ENCODE measurements around the gene MRPL39. TPM values are rescaled to one million over a fixed set of nuclear protein-coding genes. Genes with fewer than 3 reads are reported as not detected.
A peak's percentile ranks its signal among the peaks of the same experiment; 100 is the strongest.
"Not testable (repeated sequence)": the region's sequence is repeated elsewhere in the genome, so short reads cannot be mapped to it uniquely, and the experiment has no call there.

The MRPL39 gene
- total RNA-seq, 2 experiments from 2014 or later, result 71.7 to 73.6 TPM

DNA sequence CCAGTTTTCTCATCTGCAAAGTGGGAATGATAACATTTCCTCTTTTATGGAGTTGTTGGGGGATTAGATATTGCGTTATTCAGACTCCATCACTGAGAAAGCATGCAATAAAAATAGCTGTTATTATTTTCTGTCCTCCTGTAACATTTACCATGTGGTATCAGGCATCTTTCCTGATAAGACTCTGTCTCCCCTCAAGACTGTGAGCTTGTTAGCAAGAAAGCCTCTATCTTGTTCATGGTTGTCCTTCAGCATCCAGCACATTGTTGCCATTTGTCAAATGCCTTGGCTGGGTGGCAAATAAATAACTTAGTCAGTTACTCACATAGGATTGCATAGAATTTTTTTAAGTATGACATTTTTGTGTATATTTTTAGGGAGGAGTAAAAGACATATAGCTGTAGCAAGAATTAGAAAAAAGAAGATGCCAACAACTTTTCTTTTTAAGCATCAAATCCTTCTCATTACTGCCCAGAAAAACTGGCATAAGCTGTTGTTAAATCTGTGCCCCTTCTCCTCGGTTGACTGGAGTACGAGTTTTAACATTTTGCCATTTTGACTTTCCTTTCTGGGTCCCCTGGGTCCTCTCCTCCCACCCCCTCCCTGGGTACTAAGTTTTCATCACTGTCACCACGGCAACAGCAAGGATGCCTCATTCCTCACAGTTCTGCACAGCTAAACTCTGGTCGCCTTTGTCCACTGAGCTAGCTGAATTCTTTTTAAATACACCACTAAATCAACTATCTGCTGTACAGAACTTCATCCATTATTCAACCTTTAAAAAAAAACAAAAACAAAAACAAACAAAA lies 30.8 kb upstream of the MRPL39 start:
- Mint-ChIP-seq H3K27ac (no peak overlapping the region), H3K4me3 (no peak overlapping the region), H3K36me3 (no peaks in the 10 kb centered on the region), H3K27me3 (peaks cover 26% of the 10 kb centered on the region), H3K4me1 (ENCODE audit: low read depth) (peaks cover 30% of the 10 kb centered on the region), H3K9me3 (no peaks in the 10 kb centered on the region)
- ChIA-PET CTCF (interaction anchor here (1.1 to 2.4 kb wide), 3 partner anchors 30 to 164 kb away, joined by 3 to 23 read pairs (median 5); no protein-coding TSS in a partner anchor), POLR2A (no interaction called here)
- no peak for DNase-seq
- intact Hi-C loops (cut with micrococcal nuclease), result no loop called here

DNA sequence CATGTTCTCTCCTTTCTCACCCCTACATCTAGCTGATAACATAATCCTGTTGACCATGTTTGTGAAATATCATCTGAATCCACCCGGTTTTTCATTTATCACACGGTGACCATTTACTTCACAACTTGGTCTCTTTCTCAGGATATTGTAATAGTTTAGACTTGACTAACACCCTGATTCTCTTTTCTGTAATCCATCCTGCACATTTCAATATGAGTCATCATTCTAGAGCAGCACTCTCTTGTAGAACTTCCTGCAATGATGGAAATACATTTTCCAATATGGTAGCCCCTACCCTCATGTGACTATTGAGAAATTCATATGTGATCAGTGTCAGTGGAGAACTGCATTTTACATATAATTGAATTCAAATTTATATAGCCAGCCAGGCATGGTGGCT lies 29.4 kb upstream of the MRPL39 start:
- CTCF ChIA-PET, result interaction anchor here (1.3 to 2.0 kb wide), 2 partner anchors 28 to 72 kb away, joined by 5 read pairs; no protein-coding TSS in a partner anchor
- intact Hi-C loops (cut with micrococcal nuclease), result no loop called here
- peaks cover 26% of the 10 kb centered on the region for H3K27me3 Mint-ChIP-seq

DNA sequence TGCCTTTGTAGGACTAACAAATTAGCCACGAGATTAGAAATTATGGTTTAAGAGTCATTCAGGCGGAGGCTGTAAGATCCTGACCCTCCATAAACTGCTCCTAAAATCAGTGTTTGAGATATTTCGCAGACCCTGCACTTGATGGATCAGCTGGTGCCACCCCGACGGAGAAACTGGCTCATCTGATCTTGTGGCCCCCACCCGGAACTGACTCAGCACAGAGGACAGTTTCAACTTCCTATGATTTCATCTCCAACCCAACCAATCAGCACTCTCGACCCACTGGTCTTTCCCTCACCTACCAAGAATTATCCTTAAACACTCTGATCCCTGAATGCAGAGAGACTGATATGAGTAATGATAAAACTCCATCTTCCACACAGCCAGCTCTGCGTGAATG lies 28.0 kb upstream of the MRPL39 start:
- no peak overlapping the region for H3K27ac Mint-ChIP-seq
- H3K27me3 Mint-ChIP-seq, result peaks cover 20% of the 10 kb centered on the region
- POLR2A ChIA-PET, result no interaction called here

More for the DNA sequence above, 29.4 kb upstream of the MRPL39 start:
- no peak for DNase-seq
- H3K36me3 Mint-ChIP-seq, result no peaks in the 10 kb centered on the region
- H3K4me3 Mint-ChIP-seq, result no peak overlapping the region
- H3K9me3 Mint-ChIP-seq, result no peaks in the 10 kb centered on the region
- POLR2A ChIA-PET, result no interaction called here
- H3K4me1 Mint-ChIP-seq (ENCODE audit: low read depth), result peaks cover 30% of the 10 kb centered on the region
- H3K27ac Mint-ChIP-seq, result no peak overlapping the region

DNA sequence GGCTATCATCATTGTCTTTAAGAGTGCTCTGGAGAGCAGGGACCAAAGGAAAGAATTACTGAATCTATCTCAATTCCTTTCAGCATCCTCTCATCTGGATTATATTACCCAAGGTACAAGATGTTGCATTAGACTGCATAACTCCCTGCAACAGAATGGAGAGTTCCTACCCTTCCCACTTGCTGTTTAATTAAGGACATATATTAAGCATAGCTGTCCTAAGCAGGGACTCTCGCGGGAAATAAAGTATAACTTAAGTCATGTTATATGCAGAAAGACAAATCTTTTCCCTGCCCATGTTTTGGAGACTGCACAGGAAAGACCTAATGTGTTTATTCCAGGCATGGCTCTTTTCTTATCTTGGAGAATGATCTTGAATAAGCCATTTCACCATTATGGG lies 25.0 kb upstream of the MRPL39 start:
- Mint-ChIP-seq H3K36me3 (no peaks in the 10 kb centered on the region), H3K27me3 (peaks cover 16% of the 10 kb centered on the region), H3K4me3 (no peak overlapping the region), H3K9me3 (no peaks in the 10 kb centered on the region), H3K27ac (no peak overlapping the region), H3K4me1 (ENCODE audit: low read depth) (peaks cover 12% of the 10 kb centered on the region)
- CTCF ChIA-PET, result no interaction called here
- POLR2A ChIA-PET, result no interaction called here
- DNase-seq, result no peak
- intact Hi-C loops (cut with micrococcal nuclease), result no loop called here

More for the DNA sequence above, 28.0 kb upstream of the MRPL39 start:
- H3K9me3 Mint-ChIP-seq, result no peaks in the 10 kb centered on the region
- peaks cover 25% of the 10 kb centered on the region for H3K4me1 Mint-ChIP-seq (ENCODE audit: low read depth)
- CTCF ChIA-PET, result interaction anchor here (1.3 kb wide), 1 partner anchor 27 kb away, joined by 5 read pairs; no protein-coding TSS in a partner anchor
- no peak overlapping the region for H3K4me3 Mint-ChIP-seq
- no peaks in the 10 kb centered on the region for H3K36me3 Mint-ChIP-seq
- peak; percentile 18 for DNase-seq
- intact Hi-C loops (cut with micrococcal nuclease), result no loop called here

- Mint-ChIP-seq H3K27me3 (no peaks in the 10 kb centered on the region), H3K9me3 (no peaks in the 10 kb centered on the region), H3K4me1 (ENCODE audit: low read depth) (no peaks in the 10 kb centered on the region), H3K4me3 (no peak overlapping the region), H3K27ac (no peak overlapping the region), H3K36me3 (no peaks in the 10 kb centered on the region)
- CTCF ChIA-PET, result interaction anchor here (1.3 kb wide), 1 partner anchor 19 kb away, joined by 7 read pairs; no protein-coding TSS in a partner anchor
- DNase-seq, result no peak
- POLR2A ChIA-PET, result no interaction called here
- intact Hi-C loops (cut with micrococcal nuclease), result no loop called here
These were observed 19.5 kb upstream of the MRPL39 start for GRCh38 chr21:25626757-25627156.

- H3K36me3 Mint-ChIP-seq; CTCF ChIA-PET; H3K27ac Mint-ChIP-seq; POLR2A ChIA-PET; H3K4me1 Mint-ChIP-seq (ENCODE audit: low read depth); H3K9me3 Mint-ChIP-seq; DNase-seq; H3K4me3 Mint-ChIP-seq; H3K27me3 Mint-ChIP-seq; intact Hi-C loops (cut with micrococcal nuclease): not testable (repeated sequence)
These were observed 18.7 kb upstream of the MRPL39 start for GRCh38 chr21:25625776-25626555.

- H3K27ac Mint-ChIP-seq, result no peak overlapping the region
- no peak for DNase-seq
- ChIA-PET POLR2A (no interaction called here), CTCF (interaction anchor here (1.4 kb wide), 1 partner anchor 17 kb away, joined by 5 read pairs; no protein-coding TSS in a partner anchor)
- no peaks in the 10 kb centered on the region for H3K36me3 Mint-ChIP-seq
- H3K27me3 Mint-ChIP-seq, result no peaks in the 10 kb centered on the region
- no peaks in the 10 kb centered on the region for H3K9me3 Mint-ChIP-seq
- intact Hi-C loops (cut with micrococcal nuclease), result no loop called here
- no peaks in the 10 kb centered on the region for H3K4me1 Mint-ChIP-seq (ENCODE audit: low read depth)
- no peak overlapping the region for H3K4me3 Mint-ChIP-seq
These were observed 17.8 kb upstream of the MRPL39 start for GRCh38 chr21:25625036-25625435.

- POLR2A ChIA-PET, result no interaction called here
- H3K9me3 Mint-ChIP-seq, result no peaks in the 10 kb centered on the region
- no peaks in the 10 kb centered on the region for H3K27me3 Mint-ChIP-seq
- DNase-seq, result no peak
- CTCF ChIA-PET, result interaction anchor here (1.4 kb wide), 1 partner anchor 16 kb away, joined by 5 read pairs; no protein-coding TSS in a partner anchor
- no peak overlapping the region for H3K27ac Mint-ChIP-seq
- intact Hi-C loops (cut with micrococcal nuclease), result no loop called here
- H3K4me3 Mint-ChIP-seq, result no peak overlapping the region
- H3K36me3 Mint-ChIP-seq, result no peaks in the 10 kb centered on the region
- H3K4me1 Mint-ChIP-seq (ENCODE audit: low read depth), result no peaks in the 10 kb centered on the region
These were observed 17.2 kb upstream of the MRPL39 start for GRCh38 chr21:25624511-25624910.

GRCh38 chr21:25619198-25619597 lies 11.9 kb upstream of the MRPL39 start:
- Mint-ChIP-seq H3K27ac (no peak overlapping the region), H3K36me3 (no peaks in the 10 kb centered on the region), H3K9me3 (no peaks in the 10 kb centered on the region), H3K27me3 (no peaks in the 10 kb centered on the region), H3K4me3 (no peak overlapping the region), H3K4me1 (ENCODE audit: low read depth) (no peaks in the 10 kb centered on the region)
- ChIA-PET CTCF (no interaction called here), POLR2A (no interaction called here)
- intact Hi-C loops (cut with micrococcal nuclease), result no loop called here
- DNase-seq, result no peak

DNA sequence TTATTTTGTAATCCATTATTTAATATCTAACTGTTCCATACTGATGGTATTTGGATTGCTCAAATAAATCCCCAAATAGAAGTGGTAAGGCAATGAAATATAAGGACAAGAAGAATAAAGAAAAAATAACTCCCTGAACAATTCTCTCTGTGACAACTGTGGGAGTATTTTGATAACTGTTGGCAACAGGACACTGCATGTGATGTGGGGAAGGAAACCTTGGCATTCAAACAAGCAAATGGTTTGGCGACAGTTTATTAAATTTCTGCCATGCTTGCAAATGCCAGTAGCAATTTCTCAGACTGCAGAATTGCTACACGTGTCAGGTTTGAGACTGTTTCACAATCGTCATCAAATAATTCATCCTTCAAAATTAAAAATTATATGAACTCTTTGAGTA lies 8.6 kb upstream of the MRPL39 start:
- no peak for DNase-seq
- Mint-ChIP-seq H3K27ac (no peak overlapping the region), H3K36me3 (no peaks in the 10 kb centered on the region), H3K4me1 (ENCODE audit: low read depth) (no peaks in the 10 kb centered on the region), H3K9me3 (no peaks in the 10 kb centered on the region), H3K4me3 (no peak overlapping the region), H3K27me3 (no peaks in the 10 kb centered on the region)
- ChIA-PET CTCF (interaction anchor here (1.7 kb wide), 1 partner anchor 8 kb away, joined by 16 read pairs; the partner anchor contains the start of gene MRPL39), POLR2A (no interaction called here)
- intact Hi-C loops (cut with micrococcal nuclease), result no loop called here

DNA sequence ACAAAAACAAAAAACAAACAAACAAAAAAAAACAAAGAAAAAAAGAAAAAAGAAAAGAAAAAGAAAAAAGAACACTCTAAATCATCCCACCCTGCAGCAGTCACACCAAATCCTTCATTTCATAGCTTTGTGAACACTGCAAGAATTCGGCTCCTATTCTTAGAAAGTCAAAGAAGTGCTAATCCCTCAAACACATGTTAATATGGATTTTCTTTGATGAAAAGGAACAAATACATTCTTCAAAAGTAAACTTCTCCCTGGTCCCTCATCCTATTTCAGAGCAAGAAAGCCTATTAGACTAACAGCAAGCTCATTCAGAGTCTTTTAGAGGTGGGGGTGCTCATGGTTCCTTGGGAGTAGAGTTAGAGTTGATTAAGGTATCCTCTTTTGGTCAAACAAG lies 7.2 kb upstream of the MRPL39 start:
- no peaks in the 10 kb centered on the region for H3K4me1 Mint-ChIP-seq (ENCODE audit: low read depth)
- POLR2A ChIA-PET, result no interaction called here
- DNase-seq, result no peak
- no peaks in the 10 kb centered on the region for H3K36me3 Mint-ChIP-seq
- intact Hi-C loops (cut with micrococcal nuclease), result no loop called here
- H3K4me3 Mint-ChIP-seq, result no peak overlapping the region
- CTCF ChIA-PET, result interaction anchor here (1.1 kb wide), 1 partner anchor 94 kb away, joined by 4 read pairs; no protein-coding TSS in a partner anchor
- no peaks in the 10 kb centered on the region for H3K9me3 Mint-ChIP-seq
- no peaks in the 10 kb centered on the region for H3K27me3 Mint-ChIP-seq
- H3K27ac Mint-ChIP-seq, result no peak overlapping the region

GRCh38 chr21:25608044-25608737 lies 910 bp upstream of the MRPL39 start:
- peaks cover 37% of the 10 kb centered on the region for H3K4me1 Mint-ChIP-seq (ENCODE audit: low read depth)
- no peaks in the 10 kb centered on the region for H3K27me3 Mint-ChIP-seq
- H3K27ac Mint-ChIP-seq, result peak overlapping the region; percentile 21
- H3K36me3 Mint-ChIP-seq, result peaks cover 14% of the 10 kb centered on the region
- CTCF ChIA-PET, result interaction anchor here (0.7 to 4.3 kb wide), 51 partner anchors 8 to 1109 kb away, joined by 3 to 78 read pairs (median 4); partner anchors contain the start of genes ATP5PF, GABPA and JAM2
- H3K9me3 Mint-ChIP-seq, result no peaks in the 10 kb centered on the region
- peak overlapping the region; percentile 97 for H3K4me3 Mint-ChIP-seq
- intact Hi-C loops (cut with micrococcal nuclease), result loop anchor here (1.0 to 10.0 kb wide), 8 partner anchors 31 to 467 kb away; partner anchors contain the start of genes ATP5PF, GABPA and JAM2
- peak; percentile 87 for DNase-seq
- POLR2A ChIA-PET, result interaction anchor here (0.9 to 1.7 kb wide), 2 partner anchors 32 to 126 kb away, joined by 3 to 7 read pairs; partner anchors contain the start of genes ATP5PF and GABPA

Measured in activated CD4-positive, alpha-beta memory T cell treated with anti-CD3 and anti-CD28 coated beads for 36 hours (primary cell).